IPS-18a (cell line): ENCODE results near the gene SH3PXD2A.

Experiments used
- H3K27ac ChIP-seq: one replicate; pipeline ENCODE4 v1.5.1; 2013; ENCODE audit warnings: low read length
- H3K27me3 ChIP-seq: one replicate; pipeline ENCODE4 v1.6.1; 2013; ENCODE audit warnings: mild to moderate bottlenecking, low read length; ENCODE audit not compliant: control insufficient read depth, insufficient read depth
- H3K36me3 ChIP-seq: one replicate; pipeline ENCODE4 v1.6.1; 2013; ENCODE audit warnings: low read depth, low read length; ENCODE audit not compliant: control insufficient read depth
- H3K4me1 ChIP-seq: one replicate; pipeline ENCODE4 v1.6.1; 2013; ENCODE audit warnings: low read depth, low read length; ENCODE audit not compliant: control insufficient read depth
- H3K4me3 ChIP-seq: one replicate; pipeline ENCODE4 v1.5.1; 2013; ENCODE audit warnings: low read length
- H3K9ac ChIP-seq: one replicate; pipeline ENCODE4 v1.6.1; 2013; ENCODE audit warnings: mild to moderate bottlenecking, low read length, moderate library complexity
- H3K9me3 ChIP-seq: one replicate; pipeline ENCODE4 v1.6.1; 2013; ENCODE audit warnings: low read depth, low read length; ENCODE audit not compliant: control insufficient read depth

SH3PXD2A gene

GRCh38 chr10:103688491-103688890 is 166.9 kb downstream of the SH3PXD2A start:
- H3K27me3 ChIP-seq: peaks cover 21% of the 10 kb centered on the region
- H3K9ac ChIP-seq: no peak overlapping the region
- H3K27ac ChIP-seq: no peak overlapping the region
- no peaks in the 10 kb centered on the region for H3K36me3 ChIP-seq
- peaks cover 6% of the 10 kb centered on the region for H3K4me1 ChIP-seq
- no peak overlapping the region for H3K4me3 ChIP-seq
- no peaks in the 10 kb centered on the region for H3K9me3 ChIP-seq

DNA sequence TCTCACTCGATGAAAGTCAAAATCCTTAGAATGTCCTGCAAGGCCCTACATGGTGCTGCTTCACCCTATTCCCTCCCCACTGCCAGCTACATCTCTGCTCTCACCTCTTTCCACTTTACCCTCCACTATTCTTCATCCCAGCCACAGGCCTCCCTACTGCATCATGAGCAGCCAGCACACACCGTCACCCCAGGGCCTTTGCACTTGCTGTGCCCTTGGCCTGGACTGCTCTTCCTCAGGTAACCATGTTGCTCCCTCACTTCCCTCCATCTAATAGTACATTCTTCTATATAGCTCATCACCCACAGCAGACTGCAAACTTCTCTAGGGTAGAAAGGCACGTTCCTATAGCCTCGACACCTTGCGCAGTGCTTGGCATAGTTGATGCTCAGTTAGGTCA is 167.7 kb downstream of the SH3PXD2A start:
- Histone ChIP-seq H3K27me3 (peaks cover 17% of the 10 kb centered on the region), H3K27ac (no peak overlapping the region), H3K9me3 (no peaks in the 10 kb centered on the region), H3K4me3 (no peak overlapping the region), H3K9ac (no peak overlapping the region), H3K4me1 (peaks cover 6% of the 10 kb centered on the region), H3K36me3 (no peaks in the 10 kb centered on the region)

- Histone ChIP-seq H3K36me3 (no peaks in the 10 kb centered on the region), H3K4me3 (no peak overlapping the region), H3K27ac (no peak overlapping the region), H3K9me3 (no peaks in the 10 kb centered on the region), H3K9ac (no peak overlapping the region), H3K27me3 (peaks cover 13% of the 10 kb centered on the region), H3K4me1 (peaks cover 6% of the 10 kb centered on the region)
Measured at GRCh38 chr10:103687172-103687571, 168.2 kb downstream of the SH3PXD2A start.

- Histone ChIP-seq H3K36me3 (no peaks in the 10 kb centered on the region), H3K4me1 (peaks cover 6% of the 10 kb centered on the region), H3K9ac (no peak overlapping the region), H3K4me3 (no peak overlapping the region), H3K27me3 (peaks cover 3% of the 10 kb centered on the region), H3K27ac (no peak overlapping the region), H3K9me3 (no peaks in the 10 kb centered on the region)
Measured at GRCh38 chr10:103685880-103686669, 169.3 kb downstream of the SH3PXD2A start.

GRCh38 chr10:103683851-103684250 is 171.5 kb downstream of the SH3PXD2A start:
- Histone ChIP-seq H3K9me3 (no peaks in the 10 kb centered on the region), H3K36me3 (no peaks in the 10 kb centered on the region), H3K27ac (no peak overlapping the region), H3K9ac (no peak overlapping the region), H3K27me3 (no peaks in the 10 kb centered on the region), H3K4me3 (no peak overlapping the region), H3K4me1 (peaks cover 13% of the 10 kb centered on the region)

DNA sequence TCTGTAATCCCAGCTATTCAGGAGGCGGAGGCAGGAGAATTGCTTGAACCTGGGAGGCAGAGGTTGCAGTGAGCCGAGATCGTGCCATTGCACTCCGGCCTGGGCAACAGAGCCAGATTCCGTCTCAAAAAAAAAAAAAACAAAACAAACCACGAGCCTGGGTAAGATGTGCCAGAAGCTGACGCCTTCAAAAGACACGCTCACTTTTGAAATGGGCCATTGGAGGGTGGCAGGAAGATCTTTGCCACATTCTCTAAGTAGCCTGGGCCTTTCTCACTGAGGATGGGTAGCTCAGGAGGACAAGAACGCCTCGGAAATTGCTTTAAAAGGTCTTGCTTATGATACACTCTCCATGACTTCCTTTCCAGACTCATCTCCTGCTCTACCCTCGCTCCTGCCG is 172.7 kb downstream of the SH3PXD2A start:
- no peaks in the 10 kb centered on the region for H3K27me3 ChIP-seq
- no peak overlapping the region for H3K9ac ChIP-seq
- no peak overlapping the region for H3K27ac ChIP-seq
- no peaks in the 10 kb centered on the region for H3K36me3 ChIP-seq
- H3K9me3 ChIP-seq: no peaks in the 10 kb centered on the region
- no peak overlapping the region for H3K4me3 ChIP-seq
- peaks cover 20% of the 10 kb centered on the region for H3K4me1 ChIP-seq

DNA sequence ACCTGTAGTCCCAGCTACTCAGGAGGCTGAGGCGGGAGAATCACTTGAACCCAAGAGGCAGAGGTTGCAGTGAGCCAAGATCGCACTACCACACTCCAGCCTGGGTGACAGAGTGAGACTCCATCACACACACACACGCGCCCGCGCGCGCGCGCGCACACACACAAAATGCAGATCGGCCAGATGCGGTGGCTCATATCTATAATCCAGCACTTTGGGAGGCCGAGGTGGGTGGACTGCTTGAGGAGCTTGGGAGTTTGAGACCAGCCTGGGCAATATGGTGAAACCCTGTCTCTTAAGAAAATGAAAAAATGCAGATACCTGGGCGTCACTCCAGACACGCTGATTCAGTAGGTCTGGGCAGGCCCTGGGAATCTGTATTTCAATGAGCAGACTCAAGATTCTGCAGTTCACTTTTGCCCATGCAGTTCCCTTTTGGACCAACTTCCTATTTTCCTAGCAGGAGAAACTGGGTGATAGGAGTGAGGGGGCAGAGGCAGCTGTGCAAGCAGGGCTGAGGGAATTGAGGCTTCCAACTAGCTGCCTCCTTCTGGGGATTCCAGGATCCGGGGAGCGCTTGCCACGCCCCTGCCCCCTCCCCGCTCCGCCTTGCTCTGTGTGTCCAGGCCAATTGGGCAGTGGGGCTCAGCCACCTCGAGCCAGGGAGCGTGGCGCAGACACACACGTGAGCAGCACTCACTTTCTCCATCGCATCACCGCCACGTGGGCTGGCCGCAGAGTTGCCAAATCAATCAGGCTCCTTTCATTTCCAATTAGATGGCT is 173.6 kb downstream of the SH3PXD2A start:
- peaks cover 20% of the 10 kb centered on the region for H3K4me1 ChIP-seq
- H3K9ac ChIP-seq: no peak overlapping the region
- H3K27ac ChIP-seq: no peak overlapping the region
- no peaks in the 10 kb centered on the region for H3K27me3 ChIP-seq
- H3K9me3 ChIP-seq: no peaks in the 10 kb centered on the region
- H3K36me3 ChIP-seq: no peaks in the 10 kb centered on the region
- no peak overlapping the region for H3K4me3 ChIP-seq

GRCh38 chr10:103680869-103681236 is 174.5 kb downstream of the SH3PXD2A start:
- Histone ChIP-seq H3K9ac (no peak overlapping the region), H3K4me3 (no peak overlapping the region), H3K27me3 (no peaks in the 10 kb centered on the region), H3K36me3 (no peaks in the 10 kb centered on the region), H3K27ac (no peak overlapping the region), H3K9me3 (no peaks in the 10 kb centered on the region), H3K4me1 (peaks cover 18% of the 10 kb centered on the region)

DNA sequence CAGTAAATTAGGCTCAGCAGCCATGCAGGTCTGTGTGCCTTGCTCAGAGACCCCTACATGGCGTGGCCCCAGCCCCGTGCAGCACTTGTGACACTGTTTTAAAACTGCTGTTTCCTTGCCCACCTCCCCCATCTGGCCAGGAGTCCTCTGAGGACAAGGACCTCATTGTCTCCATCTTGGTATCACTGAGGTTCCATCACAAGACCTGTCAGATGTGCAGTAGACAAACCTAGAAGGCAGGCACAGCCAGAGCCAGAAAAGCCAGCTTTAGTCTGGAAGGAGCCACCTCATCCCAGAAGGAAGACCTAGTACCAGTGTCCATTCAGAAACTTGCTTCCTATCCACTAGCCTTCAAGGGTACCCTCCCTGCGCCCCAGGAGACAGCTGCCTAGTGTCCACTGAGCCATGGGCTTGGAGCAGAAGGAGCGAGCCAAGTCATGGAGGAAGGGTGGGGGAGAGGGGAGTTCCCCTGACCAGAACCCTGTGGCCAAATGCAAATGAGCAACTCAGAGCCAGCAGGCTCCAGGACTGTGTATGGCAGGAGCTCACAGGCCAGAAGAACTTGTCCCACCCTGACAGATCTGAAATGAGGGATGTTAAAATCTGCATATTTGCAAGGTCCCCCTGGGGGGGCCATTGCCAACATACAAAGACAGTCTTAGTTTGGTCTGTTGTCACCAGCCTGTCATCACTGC is 176.1 kb downstream of the SH3PXD2A start:
- H3K9ac ChIP-seq: no peak overlapping the region
- no peak overlapping the region for H3K27ac ChIP-seq
- H3K27me3 ChIP-seq: no peaks in the 10 kb centered on the region
- no peaks in the 10 kb centered on the region for H3K9me3 ChIP-seq
- no peaks in the 10 kb centered on the region for H3K36me3 ChIP-seq
- H3K4me3 ChIP-seq: no peak overlapping the region
- H3K4me1 ChIP-seq: peaks cover 14% of the 10 kb centered on the region

GRCh38 chr10:103678178-103678526 is 177.2 kb downstream of the SH3PXD2A start:
- Histone ChIP-seq H3K36me3 (no peaks in the 10 kb centered on the region), H3K9me3 (no peaks in the 10 kb centered on the region), H3K9ac (no peak overlapping the region), H3K27ac (no peak overlapping the region), H3K4me1 (peaks cover 14% of the 10 kb centered on the region), H3K4me3 (no peak overlapping the region), H3K27me3 (no peaks in the 10 kb centered on the region)

- H3K36me3 ChIP-seq: no peaks in the 10 kb centered on the region
- H3K4me3 ChIP-seq: no peak overlapping the region
- H3K9ac ChIP-seq: no peak overlapping the region
- no peaks in the 10 kb centered on the region for H3K9me3 ChIP-seq
- H3K27ac ChIP-seq: no peak overlapping the region
- peaks cover 14% of the 10 kb centered on the region for H3K4me1 ChIP-seq
- no peaks in the 10 kb centered on the region for H3K27me3 ChIP-seq
Measured at GRCh38 chr10:103677486-103678177, 177.7 kb downstream of the SH3PXD2A start.
